GM19395 (cell line): ENCODE measurements around the gene CCNT2.
"Not testable (repeated sequence)": the region's sequence is repeated elsewhere in the genome, so short reads cannot be mapped to it uniquely, and the experiment has no call there.

Experiments used
- ATAC-seq: cut with Tn5 transposase; IDR thresholded peaks from one replicate; pipeline ENCODE4 v1.9.1; 2021; ENCODE audit warnings: mild to moderate bottlenecking, moderate library complexity; ENCODE audit not compliant: unreplicated experiment

The CCNT2 gene

DNA sequence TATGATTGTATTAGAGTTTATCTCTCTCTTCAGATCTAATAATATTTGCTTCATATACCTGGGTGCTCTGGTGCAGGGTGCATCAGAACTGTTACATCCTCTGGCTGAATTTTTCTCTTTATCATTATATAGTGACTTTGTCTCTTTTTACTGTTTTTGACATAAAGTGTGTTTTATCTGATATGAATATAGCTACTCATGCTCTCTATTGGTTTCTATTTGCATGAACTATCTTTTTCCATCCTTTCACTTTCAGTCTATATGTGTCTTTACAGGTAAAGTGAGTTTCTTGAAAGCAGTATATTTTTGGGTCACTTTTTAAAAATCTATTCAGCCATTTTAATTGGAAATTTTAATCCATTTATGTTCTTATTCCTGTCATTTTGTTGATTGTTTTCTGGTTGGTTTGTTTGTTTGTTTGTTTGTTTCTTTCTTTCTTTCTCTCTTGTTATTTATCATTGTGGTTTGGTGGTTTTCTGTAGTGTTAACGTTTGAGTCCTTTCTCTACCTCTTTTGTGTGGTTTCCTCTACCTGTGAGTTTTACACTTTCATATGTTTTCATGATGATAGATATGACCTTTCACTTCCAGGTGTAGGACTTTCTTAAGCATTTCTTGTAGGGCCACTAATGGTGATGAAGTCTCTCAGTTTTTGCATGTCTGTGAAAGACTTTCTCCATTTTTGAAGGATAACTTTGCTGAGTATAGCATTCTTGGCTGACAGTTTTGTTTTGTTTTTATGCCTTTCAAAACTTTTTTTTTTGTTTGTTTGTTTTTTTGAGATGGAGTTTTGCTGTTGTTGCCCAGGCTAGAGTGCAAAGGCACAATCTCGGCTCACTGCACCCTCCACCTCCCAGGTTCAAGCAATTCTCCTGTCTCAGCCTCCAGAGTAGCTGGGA is 54.9 kb downstream of the CCNT2 start:
- ATAC-seq = peak; percentile 91

DNA sequence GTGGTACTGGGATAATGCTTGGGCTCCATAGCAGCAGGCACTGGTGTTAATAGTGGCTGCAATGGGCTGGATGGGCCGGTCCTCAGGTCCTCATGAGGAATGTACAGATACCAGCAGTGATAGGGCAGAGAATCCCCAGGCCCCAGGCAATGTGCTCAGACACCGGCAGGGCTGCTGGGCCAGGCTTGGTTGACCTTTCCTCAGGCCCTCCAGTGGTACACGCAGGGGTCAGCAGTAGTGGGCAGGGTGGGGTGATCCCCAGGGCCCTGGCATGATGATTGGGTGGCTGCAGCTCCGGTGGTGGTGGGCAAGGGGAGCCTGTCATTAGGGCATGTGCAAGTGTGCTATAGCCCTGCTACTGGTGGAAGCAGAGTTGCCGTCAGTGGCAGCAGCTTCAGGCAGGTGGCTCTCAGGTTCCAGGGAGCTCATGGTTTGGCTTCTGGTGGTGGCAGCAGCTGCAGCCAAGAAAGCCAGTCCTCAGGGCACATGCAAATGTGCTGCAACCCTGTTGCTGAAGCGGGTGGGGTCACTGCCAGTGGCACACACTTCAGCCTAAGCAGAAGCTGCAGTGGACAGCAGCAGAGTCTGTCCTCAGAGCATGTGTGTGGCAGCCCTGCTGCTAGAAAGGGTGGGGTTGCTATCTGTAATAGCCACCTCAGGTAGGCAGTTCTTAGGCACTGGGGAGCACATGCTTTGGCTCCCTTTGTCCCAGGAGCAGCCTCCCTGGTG is 56.8 kb downstream of the CCNT2 start:
- no peak for ATAC-seq

DNA sequence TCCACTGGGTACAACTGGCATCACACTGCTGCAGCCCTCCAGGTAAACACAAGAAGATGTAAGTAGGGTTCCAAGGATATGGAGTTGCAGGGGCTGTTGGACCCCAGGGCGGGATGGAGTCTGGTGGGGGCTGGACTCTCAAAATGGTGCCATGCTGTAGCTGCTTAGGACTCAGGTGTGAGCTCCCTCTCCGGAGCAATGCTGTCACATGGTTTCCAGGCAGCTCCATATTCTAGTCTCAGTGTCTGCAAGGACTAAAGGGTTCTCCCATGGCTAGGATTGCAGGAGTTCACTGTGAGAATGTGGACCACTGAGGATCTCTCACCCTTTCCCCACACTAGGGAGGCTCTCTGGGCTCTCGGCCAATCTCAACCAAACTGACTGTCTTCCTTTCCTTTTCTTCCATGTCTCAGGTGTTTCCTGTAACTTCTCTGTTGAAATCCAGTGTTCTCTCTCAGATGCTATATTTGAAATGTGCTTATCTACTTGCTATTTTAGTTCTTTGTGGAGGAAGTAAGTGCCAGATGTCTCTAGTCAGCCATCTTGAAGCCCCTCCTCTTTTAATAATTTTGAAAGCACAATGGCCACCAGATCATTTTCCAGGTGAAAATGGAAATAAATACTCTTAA is 57.6 kb downstream of the CCNT2 start:
- ATAC-seq = no peak

DNA sequence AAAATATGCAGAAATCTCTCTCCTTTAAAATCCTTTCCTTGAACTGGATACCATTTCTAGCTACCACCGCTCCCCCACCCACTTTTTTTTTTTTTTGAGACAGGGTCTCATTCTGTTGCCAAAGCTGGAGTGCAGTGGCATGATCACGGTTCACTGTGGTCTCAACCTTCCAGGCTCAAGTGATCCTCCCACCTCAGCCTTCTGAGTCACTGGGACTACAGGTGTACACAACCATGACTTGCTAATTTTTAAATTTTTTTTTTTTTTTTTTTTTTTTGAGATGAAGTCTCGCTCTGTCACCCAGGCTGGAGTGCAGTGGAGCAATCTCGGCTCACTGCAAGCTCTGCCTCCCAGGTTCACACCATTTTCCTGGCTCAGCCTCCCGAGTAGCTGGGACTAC is 58.5 kb downstream of the CCNT2 start:
- ATAC-seq = not testable (repeated sequence)

DNA sequence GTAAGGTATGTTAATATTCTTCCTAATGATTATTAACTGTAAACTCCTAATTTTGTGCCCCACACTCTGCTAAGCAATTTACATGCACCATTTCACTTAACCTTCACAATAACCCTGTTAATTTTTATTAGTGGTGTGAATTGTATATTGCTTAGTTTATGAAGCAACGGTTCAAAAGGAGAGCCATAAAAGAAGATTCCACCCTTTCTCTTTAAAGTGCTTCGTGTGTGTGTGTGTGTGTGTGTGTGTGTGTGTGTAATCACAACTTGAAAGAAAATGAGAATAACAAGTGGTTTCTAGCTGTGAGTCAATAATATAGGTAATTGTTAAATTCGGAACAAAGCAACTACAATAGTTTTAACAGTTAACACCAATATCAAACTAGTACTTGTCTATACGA is 60.6 kb downstream of the CCNT2 start:
- no peak for ATAC-seq

DNA sequence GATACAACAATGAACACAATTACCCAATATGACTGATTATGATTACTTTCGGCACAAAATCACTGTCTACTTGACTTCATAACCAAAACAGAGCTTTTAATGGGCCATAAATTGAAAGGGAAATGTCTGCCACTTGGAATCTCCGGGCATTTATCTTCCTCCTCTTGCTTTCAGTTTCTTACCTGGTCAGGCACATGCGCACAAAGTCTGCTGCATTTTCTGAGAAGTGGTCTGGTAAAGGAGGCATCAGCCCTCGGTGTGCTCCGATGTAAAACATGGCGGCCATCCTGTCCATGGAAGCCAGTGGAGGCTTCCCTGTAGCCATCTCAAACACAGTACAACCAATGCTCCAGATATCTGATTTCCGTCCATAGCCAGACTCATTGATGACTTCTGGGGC is 62.0 kb downstream of the CCNT2 start:
- no peak for ATAC-seq

DNA sequence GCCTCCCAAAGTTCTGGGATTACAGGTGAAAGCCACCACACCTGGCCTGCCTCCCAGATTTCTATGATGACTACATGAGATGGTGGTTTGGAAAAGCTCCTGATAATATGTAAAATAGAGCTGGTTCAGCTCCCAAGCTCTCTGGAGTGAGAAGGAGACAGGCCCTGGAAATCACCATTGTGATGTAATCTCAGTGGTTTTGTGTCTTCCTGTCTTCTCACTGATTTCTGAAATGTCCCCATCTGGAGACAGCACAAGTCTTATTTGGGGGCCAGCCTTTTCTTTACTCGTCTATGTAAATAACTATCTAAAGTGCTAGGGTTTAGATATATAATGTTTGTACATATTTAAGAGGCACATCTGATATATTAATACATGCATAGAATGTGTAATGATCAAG is 64.0 kb downstream of the CCNT2 start:
- ATAC-seq = no peak

DNA sequence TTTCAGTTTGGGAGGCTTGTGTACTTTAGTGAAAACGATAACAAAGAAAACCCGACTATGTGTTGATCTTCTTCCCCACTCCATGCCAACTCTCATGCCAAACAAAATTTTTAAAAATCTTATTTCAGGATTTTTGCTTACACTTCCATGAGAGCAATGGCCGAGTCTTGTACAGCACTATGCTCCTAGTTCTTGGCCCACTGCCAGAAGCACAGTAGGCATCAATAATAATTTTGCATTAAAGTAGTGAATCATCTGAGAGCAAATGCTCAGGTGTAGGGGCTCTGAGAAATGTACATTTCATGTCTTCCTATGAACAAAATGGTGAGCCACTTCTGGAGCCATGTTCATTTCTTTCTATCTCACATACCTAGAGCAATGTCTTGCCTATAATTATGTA is 66.4 kb downstream of the CCNT2 start:
- ATAC-seq = no peak

DNA sequence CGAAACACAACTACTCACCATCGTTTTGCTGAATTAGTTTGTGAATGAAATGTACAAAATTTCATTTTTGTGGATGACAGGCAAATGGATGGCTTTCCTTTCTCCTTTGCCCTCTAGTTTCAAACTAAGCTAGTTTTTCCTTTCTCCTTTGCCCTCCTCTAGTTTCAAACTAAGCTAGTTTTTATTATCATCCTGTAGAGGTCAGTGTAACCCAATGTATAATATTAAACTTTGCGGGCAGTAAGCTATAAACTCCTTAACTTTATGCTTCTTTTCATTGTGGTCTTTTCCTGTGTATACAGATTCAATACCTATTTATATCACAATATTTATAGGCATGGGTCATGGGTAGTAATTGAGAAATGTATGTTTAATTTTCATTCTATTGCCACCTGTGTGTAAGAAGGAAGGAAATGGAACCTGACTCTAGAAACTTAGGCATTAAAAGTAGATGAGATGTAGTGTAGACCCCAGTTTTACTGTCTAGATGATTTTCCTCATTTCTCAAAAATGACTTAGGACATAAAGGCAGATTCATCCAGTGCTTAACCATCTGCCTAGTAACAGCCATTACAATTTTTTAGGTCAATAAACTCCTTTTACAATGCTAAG is 70.5 kb downstream of the CCNT2 start:
- ATAC-seq = no peak

DNA sequence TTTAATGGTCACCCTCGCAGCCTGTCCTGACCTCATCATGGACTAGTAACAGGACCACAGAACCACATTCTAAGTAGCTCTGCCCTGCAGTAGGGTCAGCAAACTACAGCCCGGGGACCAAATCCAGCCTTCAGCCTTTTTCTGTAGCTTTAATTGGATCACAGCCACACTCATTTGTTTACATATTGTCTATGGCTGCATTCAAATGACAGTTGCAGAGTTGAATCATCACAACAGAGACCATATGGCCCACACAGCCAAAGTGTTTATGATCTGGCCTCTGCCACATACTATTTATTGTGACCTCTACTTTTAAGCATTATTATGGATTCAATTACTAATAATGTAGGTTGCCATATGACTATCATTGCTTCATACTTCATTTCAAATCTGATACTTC is 80.9 kb downstream of the CCNT2 start:
- ATAC-seq = no peak

DNA sequence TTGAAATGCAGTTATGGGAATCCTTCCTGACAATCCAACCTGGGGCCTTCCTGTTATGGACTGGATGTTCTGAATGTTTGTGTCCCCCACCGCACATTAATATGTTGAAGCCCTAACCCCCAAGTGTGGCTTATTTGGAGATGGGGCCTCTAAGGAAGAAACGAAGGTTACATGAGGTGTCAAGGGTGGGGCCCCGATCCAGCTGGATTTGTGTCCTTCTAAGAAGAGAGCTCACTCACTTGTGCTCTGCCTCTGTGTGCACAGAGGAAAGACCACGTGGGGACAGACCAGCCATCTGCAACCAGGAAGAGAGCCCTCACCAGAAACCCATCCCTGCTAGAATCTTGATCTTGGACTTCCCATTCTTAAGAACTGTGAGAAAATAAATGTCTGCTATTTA is 84.2 kb downstream of the CCNT2 start:
- no peak for ATAC-seq

DNA sequence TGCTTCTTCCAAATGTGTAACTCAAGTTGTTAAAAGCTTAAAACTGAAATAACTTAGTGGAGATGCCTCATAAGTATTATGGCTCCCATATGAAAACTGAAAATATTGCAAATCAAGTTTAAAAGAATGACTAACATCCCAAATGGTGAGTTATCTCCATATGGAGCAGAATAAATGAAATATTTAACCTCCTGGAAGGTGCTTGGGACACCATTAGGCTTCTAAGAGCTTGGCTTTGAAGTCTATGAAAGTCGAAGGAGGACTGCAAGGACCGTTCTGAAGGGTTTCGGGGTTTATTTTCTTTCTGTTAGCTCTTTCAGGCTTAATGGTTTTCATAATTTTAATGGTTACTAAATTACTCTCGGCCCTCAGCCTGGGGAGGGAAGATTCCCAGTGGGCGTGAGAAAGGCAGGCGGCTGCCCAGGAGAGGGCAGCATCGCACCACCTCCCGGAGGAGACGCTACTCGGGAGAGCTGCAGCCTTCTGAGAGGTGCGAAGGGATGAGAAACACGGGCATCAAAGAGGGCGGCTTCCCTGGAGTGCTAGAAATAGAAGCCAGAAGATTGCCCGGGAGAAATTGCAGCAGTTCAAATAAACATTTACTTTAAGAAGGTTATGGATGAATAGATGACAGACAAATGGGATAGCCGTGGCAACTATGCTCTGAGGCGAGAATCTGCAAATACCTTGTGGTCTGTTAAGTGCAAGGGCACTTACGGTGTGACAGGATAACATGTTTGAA is 85.6 kb downstream of the CCNT2 start:
- peak; percentile 95 for ATAC-seq

DNA sequence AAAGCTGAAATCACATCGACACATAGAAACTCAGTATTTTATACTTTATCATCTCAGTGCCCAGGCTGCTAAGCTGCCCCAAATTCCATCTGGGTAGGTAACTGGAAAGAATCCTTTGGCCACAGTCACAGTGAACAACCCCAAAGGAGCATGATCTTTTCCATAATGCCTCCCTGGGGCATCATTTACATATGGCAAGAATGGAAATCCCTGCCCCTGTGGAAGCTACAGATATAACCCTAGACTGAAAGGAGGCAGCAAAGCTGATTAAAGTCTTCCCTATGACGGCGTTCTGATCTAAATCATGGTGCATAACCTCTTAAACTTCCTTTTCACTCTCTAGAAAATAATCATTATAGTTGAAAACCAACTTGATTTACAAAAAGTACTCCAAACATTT is 87.1 kb downstream of the CCNT2 start:
- no peak for ATAC-seq
